Breast epithelium (tissue), 4 donors: Measurements from ENCODE around the gene STAT1. TPM values are rescaled to one million over a fixed set of nuclear protein-coding genes. Genes with fewer than 3 reads are reported as not detected.
"Not testable (repeated sequence)": the region's sequence is repeated elsewhere in the genome, so short reads cannot be mapped to it uniquely, and the experiment has no call there.

ENCODE experiments used
- DNase-seq, 2 donors: peaks; one replicate each; pipeline ENCODE4 v3.0.0-alpha.2; 2019; ENCODE audit warnings: low spot score in 2 of 2
- H3K27ac ChIP-seq, 2 donors: fragments of 200-600 bp; sonication (generic) in 1 of 2; one replicate each; pipeline ENCODE4 v1.5.1; 2016 to 2019; ENCODE audit warnings: mild to moderate bottlenecking in 1 of 2
- H3K27me3 ChIP-seq, 2 donors: fragments of 200-600 bp; sonication (generic) in 1 of 2; one replicate each; pipeline versions ENCODE4 v1.5.1 to v1.6.0; 2017 to 2019; ENCODE audit warnings: control low read depth in 1 of 2, mild to moderate bottlenecking in 1 of 2
- H3K36me3 ChIP-seq: fragments of 200-600 bp; one replicate; pipeline ENCODE4 v1.5.1; 2019
- H3K4me1 ChIP-seq, 2 donors: fragments of 200-600 bp; sonication (generic); one replicate each; pipeline ENCODE4 v1.5.1; 2016 to 2019; ENCODE audit warnings: control low read depth in 1 of 2
- H3K4me3 ChIP-seq, 3 donors: fragments of 200-600 bp; sonication (generic); 1 replicate in 2 of 3; 2 replicates in 1 of 3; pipeline ENCODE4 v1.5.1; 2016 to 2019; ENCODE audit warnings: mild to moderate bottlenecking in 3 of 3, moderate library complexity in 2 of 3
- H3K9me3 ChIP-seq, 2 donors: fragments of 200-600 bp; sonication (generic) in 1 of 2; one replicate each; pipeline ENCODE4 v1.5.1; 2016 to 2019; ENCODE audit warnings: control low read depth in 1 of 2
- POLR2A ChIP-seq: fragments of 450-650 bp; IDR thresholded peaks from one replicate; pipeline ENCODE4 v1.6.1; 2016; ENCODE audit warnings: antibody characterized with exemption, mild to moderate bottlenecking, moderate library complexity
- POLR2AphosphoS5 ChIP-seq, 3 donors: sonication (generic); formaldehyde crosslinking; IDR thresholded peaks; one replicate each; pipeline ENCODE4 v1.6.1; 2017; ENCODE audit warnings: antibody characterized with exemption in 3 of 3
- intact Hi-C: fragments of 100-400 bp; cut with DNase I; formaldehyde crosslinking; loops from one replicate; pipeline ENCODE4 v1.15.1; 2023; ENCODE audit warnings: low total_unique reads
- total RNA-seq, 3 donors: library from RNA; depleted of rRNA; stranded (reverse); fragments of >200 nt; gene quantifications; one replicate each; pipeline ENCODE4 v1.1.0, GENCODE V29; 2016
- TF ChIP-seq, protein P1 (sequence below), 3 donors: fragments of 450-650 bp; IDR thresholded peaks; one replicate each; pipeline ENCODE4 v1.5.1; 2016 to 2017; ENCODE audit warnings: antibody characterized with exemption in 3 of 3, mild to moderate bottlenecking in 3 of 3, moderate library complexity in 3 of 3

Gene STAT1
- total RNA-seq, 3 donors from 2014 or later: 44.2 to 79.6 (median 59.4) TPM

DNA sequence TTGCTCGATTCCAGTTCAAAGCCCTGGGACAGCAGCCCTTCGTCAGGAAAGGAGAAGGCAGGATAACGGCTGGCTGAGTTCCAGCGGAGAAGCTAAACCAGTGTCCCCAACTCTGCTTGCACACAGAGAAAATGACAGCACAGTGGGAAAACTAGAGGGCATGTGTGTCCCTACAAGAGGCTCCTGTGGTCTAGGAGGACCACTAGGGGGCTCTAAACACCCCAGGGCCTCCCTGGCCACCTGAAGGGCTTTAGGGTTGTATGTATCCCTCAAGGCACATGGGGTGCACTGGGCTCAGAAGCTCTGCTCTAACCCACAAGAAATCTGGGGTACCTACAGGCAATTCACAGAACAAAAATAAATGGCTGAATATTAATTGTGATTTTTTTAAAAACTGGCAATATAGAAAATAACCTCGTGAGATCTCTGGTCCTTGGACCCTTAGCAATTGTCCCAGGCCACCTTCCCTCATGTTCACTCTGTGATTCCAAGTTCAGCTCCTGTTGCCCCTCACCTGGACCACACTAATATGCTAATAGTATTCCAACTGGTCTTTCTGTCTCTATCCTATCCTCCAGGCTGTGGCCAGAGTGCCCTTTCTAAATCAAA, 17.5 kb downstream of the STAT1 start:
- no peak for TF ChIP-seq POLR2A
- TF ChIP-seq POLR2AphosphoS5 (IDR thresholded peaks at IDR 0.05): no peak
- TF ChIP-seq, protein P1, sequence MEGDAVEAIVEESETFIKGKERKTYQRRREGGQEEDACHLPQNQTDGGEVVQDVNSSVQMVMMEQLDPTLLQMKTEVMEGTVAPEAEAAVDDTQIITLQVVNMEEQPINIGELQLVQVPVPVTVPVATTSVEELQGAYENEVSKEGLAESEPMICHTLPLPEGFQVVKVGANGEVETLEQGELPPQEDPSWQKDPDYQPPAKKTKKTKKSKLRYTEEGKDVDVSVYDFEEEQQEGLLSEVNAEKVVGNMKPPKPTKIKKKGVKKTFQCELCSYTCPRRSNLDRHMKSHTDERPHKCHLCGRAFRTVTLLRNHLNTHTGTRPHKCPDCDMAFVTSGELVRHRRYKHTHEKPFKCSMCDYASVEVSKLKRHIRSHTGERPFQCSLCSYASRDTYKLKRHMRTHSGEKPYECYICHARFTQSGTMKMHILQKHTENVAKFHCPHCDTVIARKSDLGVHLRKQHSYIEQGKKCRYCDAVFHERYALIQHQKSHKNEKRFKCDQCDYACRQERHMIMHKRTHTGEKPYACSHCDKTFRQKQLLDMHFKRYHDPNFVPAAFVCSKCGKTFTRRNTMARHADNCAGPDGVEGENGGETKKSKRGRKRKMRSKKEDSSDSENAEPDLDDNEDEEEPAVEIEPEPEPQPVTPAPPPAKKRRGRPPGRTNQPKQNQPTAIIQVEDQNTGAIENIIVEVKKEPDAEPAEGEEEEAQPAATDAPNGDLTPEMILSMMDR (IDR thresholded peaks at IDR 0.05): no peak
- H3K27ac ChIP-seq: no peak overlapping the region
- H3K9me3 ChIP-seq: no peaks in the 10 kb centered on the region
- intact Hi-C loops: no loop called here
- no peak for DNase-seq
- no peaks in the 10 kb centered on the region for H3K27me3 ChIP-seq
- no peak overlapping the region for H3K4me3 ChIP-seq
- peaks cover 3% of the 10 kb centered on the region for H3K36me3 ChIP-seq
- H3K4me1 ChIP-seq: no peaks in the 10 kb centered on the region

DNA sequence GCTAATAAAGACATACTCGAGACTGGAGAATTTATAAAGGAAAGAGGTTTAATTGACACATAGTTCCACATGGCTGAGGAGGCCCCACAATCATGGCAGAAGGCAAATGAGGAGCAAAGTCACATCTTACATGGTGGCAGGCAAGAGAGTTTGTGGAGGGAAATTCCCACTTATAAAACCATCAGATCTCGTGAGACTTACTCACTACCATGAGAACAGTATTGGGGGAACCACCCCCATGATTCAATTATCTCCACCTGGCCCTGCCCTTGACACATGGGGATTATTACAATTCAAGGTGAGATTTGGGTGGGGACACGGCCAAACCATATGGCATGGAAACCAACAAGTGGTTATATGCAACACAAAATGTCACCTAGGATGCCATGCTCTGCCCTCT, 18.7 kb downstream of the STAT1 start:
- H3K27ac ChIP-seq, intact Hi-C loops, H3K27me3 ChIP-seq, H3K4me1 ChIP-seq, DNase-seq, H3K9me3 ChIP-seq, H3K4me3 ChIP-seq, H3K36me3 ChIP-seq: not testable (repeated sequence)

DNA sequence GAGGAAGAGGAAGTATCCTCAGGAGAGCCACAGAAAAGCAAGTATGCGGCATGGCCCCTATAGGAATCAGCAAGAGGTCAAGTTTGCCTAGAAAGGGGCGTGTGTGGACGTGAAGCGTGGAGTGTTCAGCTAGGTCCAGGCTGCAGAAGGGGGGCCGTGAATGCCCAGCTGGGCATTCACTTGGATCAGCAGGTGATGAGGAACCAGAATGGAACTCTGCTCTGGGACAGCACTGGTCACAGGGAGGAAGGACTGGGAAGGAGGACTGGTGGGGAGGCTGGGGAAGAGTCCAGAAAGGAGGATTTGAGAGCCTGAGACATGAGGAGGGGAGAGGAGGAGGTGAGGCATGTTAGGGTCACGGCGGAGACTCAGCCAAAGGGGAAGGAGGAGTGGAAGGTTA, 19.8 kb downstream of the STAT1 start:
- H3K9me3 ChIP-seq: no peaks in the 10 kb centered on the region

DNA sequence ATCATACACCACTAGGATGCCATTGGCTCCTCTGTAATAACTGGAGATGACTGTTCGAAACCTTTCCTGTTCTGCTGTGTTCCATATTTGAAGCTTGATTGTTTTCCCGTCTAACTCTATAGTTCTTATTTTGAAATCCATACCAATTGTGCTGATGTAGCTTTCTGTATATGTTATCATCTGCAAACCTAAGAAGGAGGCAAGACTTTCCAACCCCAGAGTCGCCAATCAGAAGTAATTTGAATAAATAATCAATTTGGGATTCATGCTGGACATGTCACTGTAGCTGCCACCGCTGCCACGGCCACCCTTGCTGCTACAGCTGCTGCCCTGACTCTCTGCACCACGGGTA, 20.7 kb downstream of the STAT1 start:
- H3K27me3 ChIP-seq: no peaks in the 10 kb centered on the region
- peaks cover 12% of the 10 kb centered on the region for H3K36me3 ChIP-seq
- no peaks in the 10 kb centered on the region for H3K9me3 ChIP-seq
- TF ChIP-seq POLR2A (no peak), POLR2AphosphoS5 (IDR thresholded peaks at IDR 0.05) (no peak)
- TF ChIP-seq, protein P1 (IDR thresholded peaks at IDR 0.05): no peak
- no peak for DNase-seq
- H3K27ac ChIP-seq: no peak overlapping the region
- H3K4me1 ChIP-seq: no peaks in the 10 kb centered on the region
- intact Hi-C loops: no loop called here
- no peak overlapping the region for H3K4me3 ChIP-seq

More for the DNA sequence above, 19.8 kb downstream of the STAT1 start:
- Histone ChIP-seq H3K4me1 (no peaks in the 10 kb centered on the region), H3K36me3 (peaks cover 12% of the 10 kb centered on the region), H3K4me3 (no peak overlapping the region), H3K27me3 (no peaks in the 10 kb centered on the region), H3K27ac (no peak overlapping the region)
- no peak for TF ChIP-seq POLR2AphosphoS5 (IDR thresholded peaks at IDR 0.05)
- TF ChIP-seq, protein P1 (IDR thresholded peaks at IDR 0.05): no peak
- no peak for TF ChIP-seq POLR2A
- intact Hi-C loops: no loop called here
- DNase-seq: no peak

DNA sequence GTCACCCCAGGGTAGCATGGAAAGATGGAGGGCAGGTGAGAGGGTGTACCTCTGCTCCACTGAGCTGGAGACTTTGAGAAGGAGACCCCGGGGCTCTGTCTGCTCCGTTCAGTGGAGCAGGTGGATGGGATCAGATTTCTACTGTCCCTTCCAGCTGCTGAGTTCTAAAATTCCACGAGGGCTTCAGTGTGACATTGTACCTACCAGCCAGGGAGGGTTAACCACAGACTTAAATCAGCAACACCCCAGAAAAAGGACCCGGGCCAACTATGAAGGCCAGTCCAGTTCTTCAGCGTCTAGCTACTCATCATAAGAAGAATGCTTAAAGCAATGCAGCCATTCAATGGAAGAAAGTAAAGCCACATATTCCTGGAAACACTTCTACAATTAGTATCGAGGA, 23.8 kb downstream of the STAT1 start:
- Histone ChIP-seq H3K27me3 (no peaks in the 10 kb centered on the region), H3K4me3 (no peak overlapping the region), H3K36me3 (peaks cover 12% of the 10 kb centered on the region), H3K9me3 (no peaks in the 10 kb centered on the region), H3K4me1 (no peaks in the 10 kb centered on the region), H3K27ac (no peak overlapping the region)
- no peak for DNase-seq
- TF ChIP-seq POLR2AphosphoS5 (IDR thresholded peaks at IDR 0.05) (no peak), POLR2A (no peak)
- TF ChIP-seq, protein P1 (IDR thresholded peaks at IDR 0.05): no peak
- intact Hi-C loops: no loop called here

DNA sequence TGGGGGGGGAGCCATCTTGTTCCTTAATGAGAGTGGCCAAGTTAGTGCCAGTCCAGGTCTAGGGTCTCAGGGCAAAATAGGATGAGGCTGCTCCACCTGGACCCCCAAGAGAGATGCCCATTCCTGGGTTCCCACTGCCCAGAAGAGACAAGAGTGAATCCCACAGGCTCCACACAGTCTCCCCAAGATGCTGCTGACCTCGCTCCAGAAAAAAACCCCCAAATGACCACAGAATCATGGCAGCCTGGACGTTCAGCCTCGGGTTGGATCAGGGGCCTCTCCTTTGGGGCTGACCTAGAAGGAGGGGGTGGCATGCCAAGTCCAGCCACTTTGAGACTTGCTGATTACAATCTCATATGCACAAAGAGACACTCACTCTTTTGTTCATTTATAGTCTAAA, 25.1 kb downstream of the STAT1 start:
- Histone ChIP-seq H3K27ac (no peak overlapping the region), H3K36me3 (peaks cover 9% of the 10 kb centered on the region), H3K4me1 (no peaks in the 10 kb centered on the region), H3K27me3 (no peaks in the 10 kb centered on the region), H3K4me3 (no peak overlapping the region), H3K9me3 (no peaks in the 10 kb centered on the region)
- TF ChIP-seq POLR2AphosphoS5 (IDR thresholded peaks at IDR 0.05) (no peak), POLR2A (no peak)
- TF ChIP-seq, protein P1 (IDR thresholded peaks at IDR 0.05): no peak
- intact Hi-C loops: no loop called here
- DNase-seq: no peak
